A172 (cell line): Measurements from ENCODE around the gene LARP4B. TPM values are rescaled to one million over a fixed set of nuclear protein-coding genes. Genes with fewer than 3 reads are reported as not detected.

Experiments used
- DNase-seq: peaks from one replicate; pipeline ENCODE4 v3.0.0-alpha.2; 2015; ENCODE audit warnings: low spot score
- total RNA-seq: library from RNA; depleted of rRNA; stranded (reverse); fragments of >200 nt; shearing (Covaris generic); gene quantifications from 2 replicates; pipeline ENCODE4 v1.2.3, GENCODE V29; 2014

The LARP4B gene
- total RNA-seq, 1 experiment from 2014 or later = 55.7 TPM

DNA sequence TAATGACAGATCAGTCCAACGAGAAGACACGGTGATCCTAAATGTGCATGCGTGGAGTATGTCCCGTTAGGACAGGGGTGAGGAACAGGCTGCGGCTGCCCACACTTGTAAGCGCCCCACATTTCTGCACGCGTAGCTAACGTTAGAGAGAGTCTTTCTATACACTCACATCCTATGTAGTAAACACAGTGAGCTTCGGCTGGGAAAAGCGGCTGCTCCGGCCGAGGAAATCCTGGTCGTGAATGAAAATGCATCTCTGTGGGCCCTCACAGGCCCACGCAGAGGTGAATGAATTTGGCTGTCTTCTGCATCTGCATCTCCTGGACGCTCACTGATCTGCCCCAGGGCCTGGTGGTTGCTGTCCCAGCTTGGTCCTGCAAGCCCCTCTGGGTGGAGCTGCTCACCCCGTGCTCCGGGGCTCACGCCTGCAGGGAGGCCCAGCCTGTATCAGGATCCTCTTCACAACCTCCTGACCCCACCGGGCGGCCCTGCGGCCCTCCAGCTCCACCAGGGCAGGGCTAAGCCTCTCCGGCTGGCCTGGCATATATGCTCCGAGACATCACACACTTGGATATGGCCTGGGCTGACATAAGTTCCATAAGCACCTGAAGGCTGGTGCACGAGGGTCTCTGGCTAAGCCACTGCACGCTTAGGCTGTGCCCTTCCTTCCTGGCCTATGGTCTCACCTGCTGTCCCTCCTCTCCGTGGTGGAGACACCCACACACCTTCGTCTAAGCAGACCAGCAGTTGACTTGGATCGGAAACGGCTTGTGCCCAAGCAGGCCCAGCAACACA is 124.1 kb downstream of the LARP4B start:
- DNase-seq = no peak

GRCh38 chr10:806451-807162 is 124.9 kb downstream of the LARP4B start:
- no peak for DNase-seq

DNA sequence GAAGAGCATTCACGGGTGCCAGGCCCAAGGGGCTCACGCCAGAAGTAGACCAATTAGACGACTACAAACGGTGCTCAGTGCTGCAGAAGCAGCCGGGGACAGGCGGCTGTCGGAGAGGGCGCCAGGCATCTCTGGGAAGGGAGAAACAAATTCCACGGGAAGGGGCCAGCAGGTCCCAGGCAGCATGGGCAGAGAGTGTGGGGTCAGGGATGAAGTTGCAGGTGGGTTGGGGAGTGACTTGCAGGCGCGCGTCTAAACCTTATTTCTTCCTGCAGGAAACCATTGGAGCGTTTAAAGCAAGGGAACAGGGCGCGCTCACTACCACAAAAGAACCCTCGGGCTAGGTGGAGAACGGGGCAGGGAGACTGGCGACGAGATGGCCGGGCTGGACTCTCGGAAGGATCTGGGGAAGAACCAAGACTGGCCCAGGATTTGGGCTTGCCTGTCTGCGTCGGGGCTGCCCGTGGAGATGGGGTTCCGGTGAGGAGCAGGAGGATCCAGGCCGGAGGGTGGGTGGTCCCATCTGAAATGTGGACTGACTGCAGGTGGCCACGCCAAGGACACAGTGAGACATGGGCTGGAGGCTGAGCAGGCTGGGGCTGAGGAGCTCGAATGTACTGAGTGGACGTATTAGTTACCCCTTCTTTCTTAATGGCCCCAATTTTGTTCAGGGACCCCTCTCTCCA is 125.7 kb downstream of the LARP4B start:
- DNase-seq = no peak

GRCh38 chr10:804787-805619 is 126.5 kb downstream of the LARP4B start:
- no peak for DNase-seq

GRCh38 chr10:804191-804781 is 127.2 kb downstream of the LARP4B start:
- DNase-seq = no peak

- no peak for DNase-seq
Observed at GRCh38 chr10:803041-803741, 128.3 kb downstream of the LARP4B start.

GRCh38 chr10:802506-802905 is 129.0 kb downstream of the LARP4B start:
- no peak for DNase-seq

GRCh38 chr10:797179-797578 is 134.3 kb downstream of the LARP4B start:
- DNase-seq = no peak

- no peak for DNase-seq
Observed at GRCh38 chr10:796233-796632, 135.3 kb downstream of the LARP4B start.

- DNase-seq = peak; percentile 27
Observed at GRCh38 chr10:794382-794956, 137.0 kb downstream of the LARP4B start.

GRCh38 chr10:792792-793100 is 138.8 kb downstream of the LARP4B start:
- DNase-seq = no peak

DNA sequence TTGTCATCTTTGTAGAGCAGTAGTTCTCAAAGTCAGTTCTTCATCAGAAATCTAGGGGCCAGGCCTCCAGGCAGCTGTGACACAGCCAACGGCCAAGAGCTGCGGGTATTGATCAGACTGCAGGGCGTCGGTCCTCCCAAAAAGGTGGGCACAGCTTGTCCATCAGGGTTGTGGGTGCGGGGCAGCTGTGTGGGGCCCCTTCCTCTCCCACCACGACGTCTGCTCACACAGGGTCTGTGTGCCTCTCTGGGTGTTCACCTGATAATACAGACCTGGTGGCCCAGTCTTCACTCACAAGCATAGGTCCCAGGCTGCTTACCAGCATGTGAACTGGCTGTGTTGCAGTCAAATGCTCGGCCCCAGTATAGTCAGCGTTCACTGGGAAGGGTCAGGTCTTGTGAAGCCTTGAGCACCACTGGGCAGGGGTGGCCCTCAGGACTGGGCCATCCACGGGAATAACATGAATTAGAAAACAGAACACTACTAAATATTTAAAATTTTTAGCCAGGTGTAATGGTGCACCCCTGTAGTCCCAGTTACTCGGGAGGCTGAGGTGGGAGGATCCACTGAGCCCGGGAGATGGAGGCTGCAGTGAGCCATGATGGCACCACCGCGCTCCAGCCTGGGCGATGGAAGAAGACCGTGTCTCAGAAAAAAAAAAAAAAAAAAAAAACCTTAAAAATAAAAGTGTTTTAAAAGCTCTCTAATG is 139.3 kb downstream of the LARP4B start:
- no peak for DNase-seq

DNA sequence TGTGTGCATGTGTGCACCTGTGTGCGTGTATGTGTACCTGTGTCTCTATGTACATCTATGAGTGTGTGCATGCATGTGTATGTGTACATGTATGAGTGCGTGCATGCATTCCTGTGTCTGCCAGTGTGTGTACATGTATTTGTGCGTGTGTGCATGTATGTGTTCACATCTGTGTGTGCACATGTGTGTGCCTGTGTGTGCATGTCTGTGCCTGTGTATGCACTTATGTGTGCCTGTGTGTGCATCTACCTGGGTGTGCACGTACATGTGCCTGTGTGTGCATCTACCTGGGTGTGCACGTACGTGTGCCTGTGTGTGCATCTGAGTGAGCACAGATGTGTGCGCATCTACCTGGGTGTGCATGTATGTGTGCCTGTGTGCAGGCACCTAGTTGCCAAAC is 139.9 kb downstream of the LARP4B start:
- DNase-seq = no peak

GRCh38 chr10:790821-791551 is 140.5 kb downstream of the LARP4B start:
- DNase-seq = no peak

- DNase-seq = no peak
Observed at GRCh38 chr10:789831-790701, 141.4 kb downstream of the LARP4B start.

DNA sequence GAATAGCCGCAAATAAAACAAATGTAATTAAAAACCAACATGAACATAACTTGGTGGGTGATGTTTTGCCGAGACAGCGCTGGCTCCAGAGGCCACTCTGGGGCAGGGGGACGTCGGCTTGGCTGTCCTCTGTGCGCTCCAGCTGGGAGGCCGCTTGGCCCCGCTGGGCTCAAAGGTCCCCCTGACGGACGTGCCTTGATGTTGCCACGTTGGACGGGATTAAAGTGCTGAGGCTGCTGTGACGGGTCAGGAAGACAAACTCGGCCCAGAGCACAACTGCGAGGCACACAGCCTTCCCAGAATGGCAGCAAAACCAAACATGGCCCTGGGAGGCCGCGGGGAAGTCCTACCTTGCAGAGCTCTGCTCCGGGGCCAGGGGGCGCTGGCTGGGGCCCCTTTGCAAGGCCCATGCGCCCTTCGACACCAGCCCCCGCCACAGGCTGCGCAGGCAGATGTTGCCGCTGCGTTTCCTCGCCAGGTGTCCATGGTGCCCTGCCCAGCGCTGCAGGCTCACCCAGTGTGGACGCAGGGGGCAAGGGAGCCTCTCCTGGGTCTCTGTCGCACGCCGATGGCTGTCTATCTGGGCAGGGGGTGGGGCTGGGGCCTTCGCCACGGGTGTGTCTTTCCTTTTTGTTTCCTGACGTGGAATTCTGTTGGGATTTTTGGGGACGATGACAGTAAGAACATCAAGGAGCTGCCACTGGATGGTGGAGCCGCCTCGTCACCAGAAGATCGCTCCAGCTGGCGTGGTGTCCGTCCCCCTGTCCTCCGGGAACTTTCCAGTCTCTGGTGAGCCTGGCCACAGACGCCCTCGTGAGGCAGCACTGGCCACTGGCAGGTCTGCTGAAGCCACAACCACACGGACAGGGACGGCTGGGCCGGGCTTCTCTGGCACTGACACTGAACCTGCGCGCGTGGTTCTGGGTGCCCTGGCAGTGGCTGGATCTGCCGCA is 142.4 kb downstream of the LARP4B start:
- DNase-seq = no peak
